ENCODE data around the gene CDH9. TPM values are rescaled to one million over a fixed set of nuclear protein-coding genes. Genes with fewer than 3 reads are reported as not detected.

The CDH9 gene
- total RNA-seq, 1 experiment from 2014 or later: not detected

GRCh38 chr5:27007121-27007520 lies 31.3 kb downstream of the CDH9 start:
- Histone ChIP-seq H3K27me3 (ENCODE audit: insufficient read depth, low read depth) (no peaks in the 10 kb centered on the region), H3K4me2 (no peak overlapping the region), H3K9me3 (ENCODE audit: insufficient read depth, low read depth) (no peaks in the 10 kb centered on the region), H2AFZ (no peak overlapping the region), H4K20me1 (ENCODE audit: insufficient read depth) (no peaks in the 10 kb centered on the region), H3K9me2 (ENCODE audit: insufficient read depth) (no peaks in the 10 kb centered on the region), H3K36me3 (ENCODE audit: low read depth) (no peaks in the 10 kb centered on the region), H3K27ac (no peak overlapping the region), H3K4me1 (replicated peaks; ENCODE audit: insufficient read depth) (no peaks in the 10 kb centered on the region), H3K79me2 (ENCODE audit: low read depth) (no peaks in the 10 kb centered on the region), H3F3A (ENCODE audit: insufficient read depth, low read depth) (no peaks in the 10 kb centered on the region), H3K4me3 (no peak overlapping the region)
- BruUV-seq (replicated peaks): no TSS peak
- DNase-seq: no peak
- POLR2A ChIA-PET (ENCODE audit: unreplicated experiment): no interaction called here
- intact Hi-C loops (cut with micrococcal nuclease; ENCODE audit: unreplicated experiment): no loop called here
- CTCF ChIA-PET: no interaction called here
- TF ChIP-seq EZH2 (IDR thresholded peaks at IDR 0.05; ENCODE audit: low read depth) (no peak), CTCF (conservative IDR thresholded peaks at IDR 0.05) (no peak)

- DNase-seq: no peak
- no TSS peak for BruUV-seq (replicated peaks)
- Histone ChIP-seq H3K9me2 (ENCODE audit: insufficient read depth) (no peaks in the 10 kb centered on the region), H3K4me3 (no peak overlapping the region), H3K4me1 (replicated peaks; ENCODE audit: insufficient read depth) (no peaks in the 10 kb centered on the region), H3K36me3 (ENCODE audit: low read depth) (no peaks in the 10 kb centered on the region), H3K4me2 (no peak overlapping the region), H3K79me2 (ENCODE audit: low read depth) (no peaks in the 10 kb centered on the region), H3K27me3 (ENCODE audit: insufficient read depth, low read depth) (no peaks in the 10 kb centered on the region), H4K20me1 (ENCODE audit: insufficient read depth) (no peaks in the 10 kb centered on the region), H3K27ac (no peak overlapping the region), H3F3A (ENCODE audit: insufficient read depth, low read depth) (no peaks in the 10 kb centered on the region), H3K9me3 (ENCODE audit: insufficient read depth, low read depth) (no peaks in the 10 kb centered on the region), H2AFZ (no peak overlapping the region)
- ChIA-PET POLR2A (ENCODE audit: unreplicated experiment) (interaction anchor here (0.6 to 0.7 kb wide), 2 partner anchors 90 to 634 kb away, joined by 3 to 4 read pairs; no protein-coding TSS in a partner anchor), CTCF (no interaction called here)
- intact Hi-C loops (cut with micrococcal nuclease; ENCODE audit: unreplicated experiment): no loop called here
- TF ChIP-seq EZH2 (IDR thresholded peaks at IDR 0.05; ENCODE audit: low read depth) (no peak), CTCF (conservative IDR thresholded peaks at IDR 0.05) (no peak)
These were observed 51.4 kb downstream of the CDH9 start for GRCh38 chr5:26986985-26987384.

- CTCF ChIA-PET: no interaction called here
- Histone ChIP-seq H4K20me1 (ENCODE audit: insufficient read depth) (no peaks in the 10 kb centered on the region; the same call in 1 of the 2 replicates), H3K4me1 (replicated peaks; ENCODE audit: insufficient read depth) (no peaks in the 10 kb centered on the region), H3K27me3 (ENCODE audit: insufficient read depth, low read depth) (no peaks in the 10 kb centered on the region), H3K9me3 (ENCODE audit: insufficient read depth, low read depth) (no peaks in the 10 kb centered on the region), H3K36me3 (ENCODE audit: low read depth) (no peaks in the 10 kb centered on the region), H3K79me2 (ENCODE audit: low read depth) (no peaks in the 10 kb centered on the region), H3K27ac (no peak overlapping the region), H3K4me3 (no peak overlapping the region), H3K4me2 (no peak overlapping the region), H3K9me2 (ENCODE audit: insufficient read depth) (no peaks in the 10 kb centered on the region; the same call in 1 of the 2 replicates), H2AFZ (no peak overlapping the region), H3F3A (ENCODE audit: insufficient read depth, low read depth) (no peaks in the 10 kb centered on the region)
- intact Hi-C loops (cut with micrococcal nuclease; ENCODE audit: unreplicated experiment): no loop called here
- no TSS peak for BruUV-seq (replicated peaks)
- TF ChIP-seq CTCF (conservative IDR thresholded peaks at IDR 0.05): no peak
- no peak for DNase-seq
- POLR2A ChIA-PET (ENCODE audit: unreplicated experiment): no interaction called here
These were observed 56.6 kb downstream of the CDH9 start for GRCh38 chr5:26981750-26982149.
